Eye (tissue), 1 donor: ENCODE results near the gene SLC38A6.
A peak's percentile ranks its signal among the peaks of the same experiment; 100 is the strongest.

Experiments
- DNase-seq: peaks from one replicate; pipeline ENCODE4 v3.0.0-alpha.2; 2015

The SLC38A6 gene

GRCh38 chr14:60981633-60982455 is 799 bp downstream of the SLC38A6 start:
- DNase-seq: peak; percentile 29

- no peak for DNase-seq
These were observed 3.2 kb downstream of the SLC38A6 start for GRCh38 chr14:60984196-60984595.

- DNase-seq: no peak
These were observed 5.5 kb downstream of the SLC38A6 start for GRCh38 chr14:60986500-60986899.

- DNase-seq: no peak
These were observed 8.6 kb downstream of the SLC38A6 start for GRCh38 chr14:60989599-60989998.

GRCh38 chr14:60998617-60999016 is 17.6 kb downstream of the SLC38A6 start:
- DNase-seq: no peak

- DNase-seq: no peak
These were observed 18.5 kb downstream of the SLC38A6 start for GRCh38 chr14:60999536-60999935.

GRCh38 chr14:61003571-61003970 is 22.5 kb downstream of the SLC38A6 start:
- no peak for DNase-seq

- DNase-seq: no peak
These were observed 38.5 kb downstream of the SLC38A6 start for GRCh38 chr14:61019537-61019936.

GRCh38 chr14:61025251-61026223 is 44.5 kb downstream of the SLC38A6 start:
- peak; percentile 84 for DNase-seq

GRCh38 chr14:61026526-61026925 is 45.5 kb downstream of the SLC38A6 start:
- DNase-seq: no peak

GRCh38 chr14:61031026-61031425 is 50.0 kb downstream of the SLC38A6 start:
- DNase-seq: no peak

GRCh38 chr14:61033054-61033453 is 52.0 kb downstream of the SLC38A6 start:
- peak; percentile 41 for DNase-seq

- DNase-seq: no peak
These were observed 52.8 kb downstream of the SLC38A6 start for GRCh38 chr14:61033855-61034254.

GRCh38 chr14:61034416-61035120 is 53.5 kb downstream of the SLC38A6 start:
- DNase-seq: no peak

- peak; percentile 26 for DNase-seq
These were observed 56.2 kb downstream of the SLC38A6 start for GRCh38 chr14:61037215-61037614.

- DNase-seq: no peak
These were observed 60.7 kb downstream of the SLC38A6 start for GRCh38 chr14:61041704-61042103.

- DNase-seq: no peak
These were observed 61.2 kb downstream of the SLC38A6 start for GRCh38 chr14:61042220-61042619.

GRCh38 chr14:61043506-61043905 is 62.5 kb downstream of the SLC38A6 start:
- DNase-seq: no peak

- DNase-seq: no peak
These were observed 66.0 kb downstream of the SLC38A6 start for GRCh38 chr14:61047021-61047420.

- DNase-seq: no peak
These were observed 67.6 kb downstream of the SLC38A6 start for GRCh38 chr14:61048640-61049039.

GRCh38 chr14:61050417-61050816 is 69.4 kb downstream of the SLC38A6 start:
- DNase-seq: no peak

- DNase-seq: no peak
These were observed 70.0 kb downstream of the SLC38A6 start for GRCh38 chr14:61051051-61051450.

- DNase-seq: no peak
These were observed 70.6 kb downstream of the SLC38A6 start for GRCh38 chr14:61051621-61052020.
